HG02852 (cell line): ENCODE results near the gene LEO1.
A peak's percentile ranks its signal among the peaks of the same experiment; 100 is the strongest.
"Not testable (repeated sequence)": the region's sequence is repeated elsewhere in the genome, so short reads cannot be mapped to it uniquely, and the experiment has no call there.

Experiments used
- ATAC-seq: cut with Tn5 transposase; IDR thresholded peaks from one replicate; pipeline ENCODE4 v1.9.1; 2021; ENCODE audit warnings: mild to moderate bottlenecking, moderate library complexity; ENCODE audit not compliant: unreplicated experiment

The LEO1 gene

DNA sequence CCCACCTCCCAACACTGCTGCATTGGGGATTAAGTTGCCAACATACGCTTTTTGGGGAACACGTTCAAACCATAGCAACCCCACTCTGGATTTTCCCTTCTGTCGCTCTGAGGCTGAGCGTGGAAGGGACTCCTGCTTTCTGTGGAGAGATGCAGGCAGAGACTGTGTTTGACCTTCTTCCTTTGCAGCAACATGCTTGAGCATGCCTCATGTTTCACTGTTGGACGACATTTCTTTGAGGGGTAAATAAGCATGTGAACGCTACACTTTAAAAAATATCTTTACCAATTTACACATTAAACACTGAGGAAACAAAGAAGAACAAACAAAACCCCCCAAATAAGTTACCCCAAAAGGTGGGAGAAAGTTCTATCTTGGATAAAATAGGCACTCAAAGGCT is 33.2 kb upstream of the LEO1 start:
- ATAC-seq, result no peak

DNA sequence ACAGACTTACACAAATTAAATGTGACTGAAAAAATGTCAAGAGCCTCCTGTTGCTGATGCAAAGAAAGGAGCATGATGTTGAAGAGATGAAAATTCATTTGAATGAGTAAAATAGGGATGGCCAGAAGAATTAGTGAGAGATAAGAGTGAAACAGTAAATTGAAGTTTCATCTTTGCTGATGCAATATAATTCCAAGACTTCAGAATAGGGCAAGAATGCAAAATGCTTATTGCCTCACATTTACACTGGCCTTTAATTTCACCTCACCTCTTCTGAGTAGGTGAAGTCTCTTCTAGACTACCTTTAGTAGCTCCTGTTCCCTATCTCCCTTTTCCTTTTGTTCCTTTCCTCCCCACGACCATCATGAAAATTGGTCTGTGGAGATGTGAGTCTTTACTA is 32.1 kb upstream of the LEO1 start:
- ATAC-seq, result no peak

DNA sequence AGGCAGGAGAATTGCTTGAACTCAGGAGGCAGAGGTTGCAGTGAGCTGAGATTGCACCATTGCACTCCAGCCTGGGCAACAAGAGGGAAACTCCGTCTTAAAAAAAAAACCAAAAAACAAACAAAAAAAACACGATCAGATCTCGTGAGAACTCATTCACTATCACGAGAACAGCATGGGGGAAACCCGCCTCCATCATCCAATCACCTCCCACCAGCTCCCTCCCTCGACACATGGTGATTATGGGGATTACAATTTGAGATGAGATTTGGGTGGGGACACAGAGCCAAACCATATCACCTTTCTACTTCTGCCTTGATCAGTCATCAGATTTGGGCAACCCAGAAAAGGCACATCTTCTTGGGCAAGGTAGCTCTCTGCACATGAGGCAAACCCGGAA is 31.5 kb upstream of the LEO1 start:
- ATAC-seq, result not testable (repeated sequence)

- no peak for ATAC-seq
Measured at GRCh38 chr15:52002351-52002750, 30.8 kb upstream of the LEO1 start.

DNA sequence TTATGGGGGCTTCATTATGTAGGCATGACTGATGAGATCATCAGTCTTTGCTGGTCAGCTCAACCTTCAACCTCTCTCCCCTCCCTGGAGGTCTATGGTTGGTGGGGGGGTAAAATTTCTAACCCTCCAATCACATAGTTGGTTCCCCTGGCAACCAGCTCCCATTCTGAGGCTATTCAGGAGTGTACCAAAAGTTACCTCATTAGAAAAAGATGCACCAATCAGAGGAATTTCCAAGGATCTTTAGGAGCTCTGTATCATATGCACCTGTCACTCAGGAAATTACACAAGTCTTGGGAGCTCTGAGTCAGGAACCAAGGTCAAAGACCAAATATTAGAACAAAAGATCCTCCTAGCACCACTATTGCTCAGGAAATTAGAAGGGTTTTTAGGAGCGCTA is 21.4 kb upstream of the LEO1 start:
- no peak for ATAC-seq

GRCh38 chr15:51991141-51991540 is 19.6 kb upstream of the LEO1 start:
- ATAC-seq, result no peak

DNA sequence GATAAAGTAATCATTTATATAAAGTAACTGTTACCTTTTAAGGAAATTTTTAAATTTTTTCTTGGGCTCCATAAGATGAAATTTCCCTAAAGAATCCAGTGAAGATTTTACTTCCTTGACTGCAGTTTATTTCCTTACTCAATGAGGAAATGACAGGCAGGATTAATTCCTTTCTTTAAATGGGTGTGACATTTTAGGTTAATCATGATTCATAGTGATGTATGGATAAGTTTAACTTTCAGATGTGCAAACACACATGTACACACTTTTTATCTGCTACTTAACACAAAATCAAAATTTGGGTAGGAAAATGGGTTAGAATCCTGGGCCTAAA is 11.2 kb upstream of the LEO1 start:
- no peak for ATAC-seq

DNA sequence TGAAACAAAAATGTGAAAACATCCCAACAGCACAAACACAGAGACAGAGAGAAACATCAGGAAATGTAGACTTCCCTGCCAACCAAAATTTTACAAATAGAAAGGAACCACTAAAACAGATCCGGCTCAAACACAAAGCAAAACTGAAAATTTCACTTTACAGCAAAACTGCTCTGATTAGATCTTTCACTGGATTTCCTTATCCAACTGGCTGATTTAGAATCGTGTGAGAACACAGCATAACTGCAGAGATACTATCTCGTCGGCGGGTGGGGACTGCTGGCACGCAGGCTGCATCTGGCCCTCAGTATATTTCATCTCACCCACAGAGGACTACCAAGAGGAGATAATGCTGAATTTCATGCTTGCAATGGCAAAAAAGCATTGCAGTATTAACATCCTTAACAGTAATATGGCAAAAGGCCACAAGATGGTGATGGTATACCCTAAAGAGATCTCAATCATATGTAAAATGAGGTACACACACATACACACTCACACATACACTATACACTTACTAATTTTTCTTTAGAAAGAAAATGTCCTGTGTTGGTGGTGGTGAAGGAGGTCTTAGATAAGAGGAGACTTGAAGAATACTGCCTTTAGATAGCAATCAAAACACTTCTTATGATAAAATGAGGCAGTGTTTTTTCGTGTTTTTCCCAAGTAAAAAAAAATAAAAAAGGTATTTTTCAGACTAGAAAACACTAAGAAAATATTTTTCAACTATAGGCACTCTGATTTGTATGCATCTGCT is 10.6 kb upstream of the LEO1 start:
- peak; percentile 92 for ATAC-seq

- no peak for ATAC-seq
Measured at GRCh38 chr15:51973775-51974174, 2.2 kb upstream of the LEO1 start.

DNA sequence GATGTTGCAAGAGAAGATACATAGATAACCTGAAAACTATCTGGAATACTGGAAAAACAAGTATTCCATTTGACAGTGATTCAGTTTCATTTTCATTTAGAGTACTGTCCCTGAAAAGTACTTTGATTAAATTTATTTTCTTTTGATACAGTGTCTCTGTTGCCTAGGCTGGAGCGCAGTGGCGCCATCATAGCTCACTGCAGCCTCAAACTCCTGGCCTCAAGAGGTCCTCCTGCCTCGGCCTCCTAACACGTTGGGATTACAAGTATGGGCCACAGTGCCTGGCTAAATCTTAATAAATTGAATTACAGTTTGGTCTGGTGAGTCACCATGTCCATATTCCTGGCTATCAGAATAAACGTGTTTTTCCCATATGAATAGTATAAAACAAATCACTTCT is 1.6 kb upstream of the LEO1 start:
- no peak for ATAC-seq

- no peak for ATAC-seq
Measured at GRCh38 chr15:51971032-51971374, 575 bp downstream of the LEO1 start.

GRCh38 chr15:51970132-51970817 is 1.3 kb downstream of the LEO1 start:
- no peak for ATAC-seq

GRCh38 chr15:51969728-51970127 is 1.9 kb downstream of the LEO1 start:
- no peak for ATAC-seq

GRCh38 chr15:51967583-51967982 is 4.0 kb downstream of the LEO1 start:
- no peak for ATAC-seq

DNA sequence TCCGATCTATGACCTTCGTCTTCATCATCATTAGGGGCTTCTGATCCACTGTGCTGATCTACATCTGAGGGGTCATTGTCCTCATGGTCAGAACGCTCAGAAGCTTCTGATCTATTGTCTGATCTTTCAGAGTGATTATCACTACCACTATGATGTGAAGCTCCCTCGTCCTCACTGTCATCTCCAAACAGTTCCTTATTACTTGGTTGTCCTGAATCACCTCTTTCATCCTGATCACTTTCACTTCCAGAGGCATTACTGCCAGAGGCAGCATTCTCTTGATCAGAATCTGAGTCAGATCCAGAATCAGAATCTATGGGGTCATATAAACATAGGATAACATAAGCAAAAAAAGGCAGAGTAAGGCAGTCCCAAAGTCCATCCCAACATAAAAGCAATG is 5.4 kb downstream of the LEO1 start:
- no peak for ATAC-seq

GRCh38 chr15:51965691-51966090 is 5.9 kb downstream of the LEO1 start:
- ATAC-seq, result no peak

DNA sequence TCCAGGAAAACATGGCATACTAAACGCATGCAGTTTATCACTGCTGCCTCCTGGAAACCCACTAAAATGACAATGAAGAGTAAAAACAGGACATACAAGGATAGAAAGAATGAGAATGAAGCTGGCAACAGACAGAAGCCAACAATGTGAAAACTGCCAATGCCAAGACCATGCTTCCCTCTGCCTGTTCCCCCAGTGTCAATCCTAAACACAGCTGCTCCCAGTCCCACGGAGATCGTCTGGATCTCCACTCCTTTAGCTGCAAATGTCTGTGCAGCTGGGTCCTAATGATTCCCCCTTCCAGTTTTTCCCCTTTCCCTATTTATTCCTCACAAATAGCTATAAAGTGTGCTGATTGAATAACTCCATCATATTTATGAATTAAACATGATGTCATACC is 16.1 kb downstream of the LEO1 start:
- no peak for ATAC-seq

GRCh38 chr15:51952805-51953204 is 18.8 kb downstream of the LEO1 start:
- ATAC-seq, result no peak

GRCh38 chr15:51947124-51947523 is 24.5 kb downstream of the LEO1 start:
- no peak for ATAC-seq

- ATAC-seq, result no peak
Measured at GRCh38 chr15:51939216-51939615, 32.4 kb downstream of the LEO1 start.

DNA sequence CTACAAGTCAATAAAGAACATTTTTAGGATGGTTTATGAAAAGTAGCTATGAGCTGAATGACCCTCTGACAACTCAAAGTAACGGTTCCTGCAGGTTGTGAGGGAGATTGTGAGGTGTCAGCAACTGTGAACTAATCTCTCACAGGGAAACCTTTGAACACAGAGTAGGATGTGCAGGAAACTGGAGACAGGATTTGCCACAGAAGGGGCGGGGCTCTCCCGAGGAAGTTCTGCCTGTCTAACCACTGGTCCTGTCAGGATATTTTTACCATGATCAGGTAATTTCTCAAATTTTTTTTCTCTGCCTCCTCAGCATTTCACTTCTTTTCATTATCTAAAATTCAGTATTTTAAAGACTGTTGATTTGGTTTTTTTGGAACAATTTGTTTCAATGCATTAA is 33.3 kb downstream of the LEO1 start:
- ATAC-seq, result no peak

- no peak for ATAC-seq
Measured at GRCh38 chr15:51936105-51936478, 35.5 kb downstream of the LEO1 start.
